ENCODE measurements around the gene TAS2R40.
"Not testable (repeated sequence)": the region's sequence is repeated elsewhere in the genome, so short reads cannot be mapped to it uniquely, and the experiment has no call there.

The TAS2R40 gene

GRCh38 chr7:143221737-143222136 lies at the start of gene TAS2R40:
TAS2R40 (plus strand) TSS chr7:143222037; CDS start chr7:143222079, 42 bp downstream.
- DNase-seq, result peak; percentile 25

GRCh38 chr7:143172354-143172753 lies 49.5 kb upstream of the TAS2R40 start:
- DNase-seq, result no peak

- DNase-seq, result no peak
These were observed 45.7 kb upstream of the TAS2R40 start for GRCh38 chr7:143176128-143176527.

- DNase-seq, result no peak
These were observed 44.3 kb upstream of the TAS2R40 start for GRCh38 chr7:143177374-143178119.

GRCh38 chr7:143180771-143181170 lies 41.1 kb upstream of the TAS2R40 start:
- DNase-seq, result not testable (repeated sequence)

- DNase-seq, result no peak
These were observed 40.5 kb upstream of the TAS2R40 start for GRCh38 chr7:143181349-143181748.

- DNase-seq, result no peak
These were observed 38.8 kb upstream of the TAS2R40 start, which contains the start of gene TAS2R39 for GRCh38 chr7:143183024-143183423. TAS2R39 (plus strand) TSS chr7:143183419; CDS start chr7:143183419, 0 bp downstream.

- DNase-seq, result no peak
These were observed 36.3 kb upstream of the TAS2R40 start for GRCh38 chr7:143185551-143185950.

GRCh38 chr7:143188994-143189393 lies 32.8 kb upstream of the TAS2R40 start:
- no peak for DNase-seq

GRCh38 chr7:143193880-143194279 lies 28.0 kb upstream of the TAS2R40 start:
- no peak for DNase-seq

- DNase-seq, result peak; percentile 77
These were observed 22.8 kb upstream of the TAS2R40 start for GRCh38 chr7:143199040-143199439.

GRCh38 chr7:143202161-143202560 lies 19.7 kb upstream of the TAS2R40 start:
- DNase-seq, result no peak

- DNase-seq, result no peak
These were observed 18.5 kb upstream of the TAS2R40 start for GRCh38 chr7:143203386-143203785.

GRCh38 chr7:143205560-143206293 lies 16.1 kb upstream of the TAS2R40 start:
- peak; percentile 94 for DNase-seq

GRCh38 chr7:143210541-143210940 lies 11.3 kb upstream of the TAS2R40 start:
- no peak for DNase-seq

- DNase-seq, result not testable (repeated sequence)
These were observed 8.4 kb upstream of the TAS2R40 start for GRCh38 chr7:143213478-143213877.

- DNase-seq, result peak; percentile 86
These were observed 6.8 kb upstream of the TAS2R40 start for GRCh38 chr7:143214789-143215679.

- peak; percentile 30 for DNase-seq
These were observed 5.7 kb upstream of the TAS2R40 start for GRCh38 chr7:143216151-143216550.

GRCh38 chr7:143216686-143217085 lies 5.2 kb upstream of the TAS2R40 start:
- peak; percentile 36 for DNase-seq

- no peak for DNase-seq
These were observed 4.0 kb upstream of the TAS2R40 start for GRCh38 chr7:143217806-143218205.

- DNase-seq, result no peak
These were observed 551 bp upstream of the TAS2R40 start for GRCh38 chr7:143221286-143221685.

- DNase-seq, result peak; percentile 89
These were observed 945 bp downstream of the TAS2R40 start for GRCh38 chr7:143222782-143223181.

- no peak for DNase-seq
These were observed 1.9 kb downstream of the TAS2R40 start for GRCh38 chr7:143223784-143224183.
